RWPE1 (cell line): ENCODE results near the gene TBC1D19.

ENCODE experiments used
- CTCF ChIA-PET: fragments of 350-600 bp; sonication (Branson Sonifier 250); formaldehyde crosslinking; extraction: SDS; loops from one replicate; lab custom pipeline; 2021; lab: Yijun Ruan, JAX
- POLR2A ChIA-PET: fragments of 400-600 bp; formaldehyde crosslinking; extraction: SDS; loops from one replicate; lab custom pipeline; 2020; ENCODE audit warnings: antibody characterized with exemption; ENCODE audit not compliant: low non-redundant PET; lab: Yijun Ruan, JAX
- DNase-seq: peaks from one replicate; pipeline ENCODE4 v3.0.0; 2012; ENCODE audit warnings: low spot score
- H3K27ac ChIP-seq: fragments of 450-650 bp; 2 replicates; pipeline ENCODE4 v1.5.1; 2017
- TF ChIP-seq, protein P1 (sequence below): fragments of 450-650 bp; conservative IDR thresholded peaks from 2 replicates; pipeline ENCODE4 v1.5.1; 2017; ENCODE audit warnings: low read depth, mild to moderate bottlenecking

Gene TBC1D19

DNA sequence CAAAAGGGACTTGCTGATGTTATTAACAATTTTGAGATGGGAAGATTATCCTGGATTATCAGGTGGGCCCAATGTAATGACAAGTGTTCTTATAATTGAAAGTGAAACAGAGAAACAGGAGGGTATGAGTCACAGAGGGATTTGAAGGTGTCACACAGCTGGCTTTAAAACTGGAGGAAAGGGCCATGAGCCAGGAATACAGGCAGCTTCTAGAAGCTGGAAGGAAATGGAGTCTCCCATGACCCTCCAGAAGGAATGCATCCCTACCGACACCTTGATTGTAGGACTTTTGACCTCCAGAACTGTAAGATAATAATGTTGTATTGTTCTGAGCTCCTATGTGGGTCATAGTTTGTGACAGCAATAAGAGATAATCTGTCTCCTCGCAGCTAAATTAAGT lies 178.8 kb downstream of the TBC1D19 start:
- DNase-seq: no peak
- CTCF ChIA-PET: no interaction called here

GRCh38 chr4:26763063-26763462 lies 179.2 kb downstream of the TBC1D19 start:
- CTCF ChIA-PET: no interaction called here
- TF ChIP-seq, protein P1, sequence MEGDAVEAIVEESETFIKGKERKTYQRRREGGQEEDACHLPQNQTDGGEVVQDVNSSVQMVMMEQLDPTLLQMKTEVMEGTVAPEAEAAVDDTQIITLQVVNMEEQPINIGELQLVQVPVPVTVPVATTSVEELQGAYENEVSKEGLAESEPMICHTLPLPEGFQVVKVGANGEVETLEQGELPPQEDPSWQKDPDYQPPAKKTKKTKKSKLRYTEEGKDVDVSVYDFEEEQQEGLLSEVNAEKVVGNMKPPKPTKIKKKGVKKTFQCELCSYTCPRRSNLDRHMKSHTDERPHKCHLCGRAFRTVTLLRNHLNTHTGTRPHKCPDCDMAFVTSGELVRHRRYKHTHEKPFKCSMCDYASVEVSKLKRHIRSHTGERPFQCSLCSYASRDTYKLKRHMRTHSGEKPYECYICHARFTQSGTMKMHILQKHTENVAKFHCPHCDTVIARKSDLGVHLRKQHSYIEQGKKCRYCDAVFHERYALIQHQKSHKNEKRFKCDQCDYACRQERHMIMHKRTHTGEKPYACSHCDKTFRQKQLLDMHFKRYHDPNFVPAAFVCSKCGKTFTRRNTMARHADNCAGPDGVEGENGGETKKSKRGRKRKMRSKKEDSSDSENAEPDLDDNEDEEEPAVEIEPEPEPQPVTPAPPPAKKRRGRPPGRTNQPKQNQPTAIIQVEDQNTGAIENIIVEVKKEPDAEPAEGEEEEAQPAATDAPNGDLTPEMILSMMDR: no peak
- H3K27ac ChIP-seq: no peak overlapping the region
- DNase-seq: no peak
- POLR2A ChIA-PET: no interaction called here

More for the DNA sequence above, 178.8 kb downstream of the TBC1D19 start:
- POLR2A ChIA-PET: no interaction called here
- H3K27ac ChIP-seq: no peak overlapping the region
- TF ChIP-seq, protein P1: no peak

GRCh38 chr4:26763648-26764047 lies 179.8 kb downstream of the TBC1D19 start:
- TF ChIP-seq, protein P1: no peak
- no peak for DNase-seq
- H3K27ac ChIP-seq: no peak overlapping the region
- CTCF ChIA-PET: no interaction called here
- POLR2A ChIA-PET: no interaction called here

- CTCF ChIA-PET: no interaction called here
These were observed 180.3 kb downstream of the TBC1D19 start for GRCh38 chr4:26764231-26764630.

DNA sequence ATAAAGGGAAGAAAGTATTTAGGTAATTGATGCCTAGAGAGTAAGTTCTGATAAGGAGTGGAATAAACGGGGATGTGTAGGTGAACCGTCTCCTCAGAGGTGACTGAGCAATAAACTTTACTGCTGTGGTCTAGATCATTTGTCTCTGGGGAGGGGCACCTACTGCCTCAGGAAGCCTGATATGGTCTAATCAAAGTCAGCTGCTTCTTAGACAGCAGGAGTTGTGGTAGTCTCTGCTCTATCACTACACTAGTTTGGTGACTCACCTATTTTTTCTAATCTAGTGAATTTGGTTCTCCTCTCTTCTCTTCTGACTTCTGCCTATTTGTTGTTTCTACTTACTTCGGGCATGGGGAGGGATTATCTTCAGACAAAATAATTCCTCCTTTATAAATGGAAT lies 181.6 kb downstream of the TBC1D19 start:
- CTCF ChIA-PET: no interaction called here
- no peak overlapping the region for H3K27ac ChIP-seq
- TF ChIP-seq, protein P1: no peak
- DNase-seq: no peak
- POLR2A ChIA-PET: no interaction called here

More at GRCh38 chr4:26764231-26764630, 180.3 kb downstream of the TBC1D19 start:
- POLR2A ChIA-PET: no interaction called here
- DNase-seq: no peak
- TF ChIP-seq, protein P1: no peak
- no peak overlapping the region for H3K27ac ChIP-seq

GRCh38 chr4:26766141-26766540 lies 182.3 kb downstream of the TBC1D19 start:
- TF ChIP-seq, protein P1: no peak
- DNase-seq: no peak
- ChIA-PET CTCF (interaction anchor here (0.6 kb wide), 1 partner anchor 27 kb away, joined by 4 read pairs; no protein-coding TSS in a partner anchor), POLR2A (no interaction called here)
- H3K27ac ChIP-seq: no peak overlapping the region
